Esophagus squamous epithelium (tissue), 5 donors: ENCODE measurements around the gene ADAMTS1. TPM values are rescaled to one million over a fixed set of nuclear protein-coding genes. Genes with fewer than 3 reads are reported as not detected.

Source experiments
- DNase-seq: peaks from one replicate; lab custom pipeline; 2025; lab: John Stamatoyannopoulos, UW
- H3K27ac ChIP-seq, 4 donors: fragments of 200-600 bp; sonication (generic); one replicate each; pipeline ENCODE4 v1.5.1; 2016 to 2019; ENCODE audit warnings: mild to moderate bottlenecking in 1 of 4
- H3K27me3 ChIP-seq, 4 donors: fragments of 200-600 bp; sonication (generic); 1 replicate in 3 of 4; 2 replicates in 1 of 4; pipeline versions ENCODE4 v1.5.1 to v1.6.0; 2017 to 2021; ENCODE audit warnings: antibody characterized with exemption in 1 of 4
- H3K36me3 ChIP-seq, 3 donors: fragments of 200-600 bp; sonication (generic); one replicate each; pipeline ENCODE4 v1.5.1; 2016 to 2019
- H3K4me1 ChIP-seq, 3 donors: fragments of 200-600 bp; sonication (generic); one replicate each; pipeline ENCODE4 v1.5.1; 2017 to 2019
- H3K4me3 ChIP-seq, 4 donors: fragments of 200-600 bp; sonication (generic); 1 replicate in 3 of 4; 2 replicates in 1 of 4; pipeline ENCODE4 v1.5.1; 2016 to 2019; ENCODE audit warnings: mild to moderate bottlenecking in 2 of 4, moderate library complexity in 1 of 4
- H3K9me3 ChIP-seq, 3 donors: fragments of 200-600 bp; sonication (generic); one replicate each; pipeline ENCODE4 v1.5.1; 2016 to 2019
- POLR2A ChIP-seq, 4 donors: fragments of 450-650 bp; IDR thresholded peaks; one replicate each; pipeline ENCODE4 v1.6.1; 2017; ENCODE audit warnings: antibody characterized with exemption in 4 of 4, mild to moderate bottlenecking in 4 of 4, moderate library complexity in 3 of 4
- WGBS, 2 donors: methylation state at CpG; one replicate each; pipeline ENCODE4 v1.1.5; 2018; 5-methylcytosine and 5-hydroxymethylcytosine counted together
- intact Hi-C: fragments of 100-400 bp; cut with DNase I; formaldehyde crosslinking; loops from one replicate; pipeline ENCODE4 v1.15.0; 2022
- total RNA-seq, 4 donors: library from RNA; depleted of rRNA; stranded (reverse); fragments of >200 nt; gene quantifications; one replicate each; pipeline ENCODE4 v1.1.0, GENCODE V29; 2016
- TF ChIP-seq, protein P1 (sequence below), 6 experiments: fragments of 450-650 bp in 4 of 6; fragments of 200-600 bp in 2 of 6; sonication (generic) in 2 of 6; IDR thresholded peaks; one replicate each; pipeline ENCODE4 v1.5.1; 2016 to 2019; ENCODE audit warnings: antibody characterized with exemption in 6 of 6, mild to moderate bottlenecking in 4 of 6, moderate library complexity in 4 of 6
- donor health status: DM: yes; HTN: yes; CAD: no.

Gene ADAMTS1
- total RNA-seq, 4 donors from 2014 or later, result 2.8 to 33.0 (median 19.3) TPM

DNA sequence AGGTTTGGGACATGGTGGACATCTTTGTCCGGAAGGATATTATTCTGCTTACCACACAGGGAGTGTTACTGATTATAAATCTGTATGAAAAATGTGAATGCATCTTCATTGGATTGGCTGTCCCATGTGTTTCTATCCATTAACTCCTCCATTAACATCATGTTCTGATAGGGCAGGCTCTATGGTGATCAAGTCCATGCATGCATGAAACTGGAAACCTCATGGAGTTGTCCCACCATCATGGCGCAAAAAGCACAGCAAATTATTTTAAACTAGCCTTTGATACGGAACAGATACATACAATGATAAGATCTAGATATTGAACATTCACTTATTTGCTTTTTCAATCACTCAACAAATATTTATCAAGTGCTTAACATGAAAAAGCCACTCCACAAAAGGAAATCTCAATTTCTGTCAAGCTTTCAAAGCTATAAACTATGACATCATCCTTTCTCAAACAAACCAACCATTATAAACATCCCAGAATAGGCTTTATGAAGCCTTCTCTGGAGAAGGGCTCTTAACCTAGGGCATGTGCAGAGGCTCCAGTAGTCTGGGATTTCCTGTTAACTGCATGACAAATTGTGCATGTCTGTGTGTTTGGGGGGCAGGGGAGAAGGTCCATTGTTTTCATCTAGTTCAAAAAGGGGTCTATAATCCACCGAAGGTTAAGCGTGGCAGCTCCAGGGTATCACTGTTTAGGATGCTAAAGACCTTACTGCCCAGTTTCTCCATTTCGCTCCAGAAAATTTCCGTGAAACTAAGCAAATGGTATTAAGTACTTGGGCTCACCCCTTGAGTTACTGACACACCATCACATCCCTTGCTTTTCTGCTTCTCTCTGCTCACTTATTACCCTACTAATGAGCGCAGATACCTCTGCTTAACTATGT lies 46.1 kb downstream of the ADAMTS1 start:
- DNase-seq, result no peak
- Histone ChIP-seq H3K27me3 (no peaks in the 10 kb centered on the region), H3K36me3 (no peaks in the 10 kb centered on the region), H3K4me3 (no peak overlapping the region), H3K4me1 (peaks cover 0 to 17% (median 4%) of the 10 kb centered on the region in 3 donors), H3K9me3 (no peaks in the 10 kb centered on the region), H3K27ac (peak overlapping the region in 3 of 4 donors; percentile 39 to 84 (median 83))
- no peak for TF ChIP-seq POLR2A (IDR thresholded peaks at IDR 0.05)
- TF ChIP-seq, protein P1, sequence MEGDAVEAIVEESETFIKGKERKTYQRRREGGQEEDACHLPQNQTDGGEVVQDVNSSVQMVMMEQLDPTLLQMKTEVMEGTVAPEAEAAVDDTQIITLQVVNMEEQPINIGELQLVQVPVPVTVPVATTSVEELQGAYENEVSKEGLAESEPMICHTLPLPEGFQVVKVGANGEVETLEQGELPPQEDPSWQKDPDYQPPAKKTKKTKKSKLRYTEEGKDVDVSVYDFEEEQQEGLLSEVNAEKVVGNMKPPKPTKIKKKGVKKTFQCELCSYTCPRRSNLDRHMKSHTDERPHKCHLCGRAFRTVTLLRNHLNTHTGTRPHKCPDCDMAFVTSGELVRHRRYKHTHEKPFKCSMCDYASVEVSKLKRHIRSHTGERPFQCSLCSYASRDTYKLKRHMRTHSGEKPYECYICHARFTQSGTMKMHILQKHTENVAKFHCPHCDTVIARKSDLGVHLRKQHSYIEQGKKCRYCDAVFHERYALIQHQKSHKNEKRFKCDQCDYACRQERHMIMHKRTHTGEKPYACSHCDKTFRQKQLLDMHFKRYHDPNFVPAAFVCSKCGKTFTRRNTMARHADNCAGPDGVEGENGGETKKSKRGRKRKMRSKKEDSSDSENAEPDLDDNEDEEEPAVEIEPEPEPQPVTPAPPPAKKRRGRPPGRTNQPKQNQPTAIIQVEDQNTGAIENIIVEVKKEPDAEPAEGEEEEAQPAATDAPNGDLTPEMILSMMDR (IDR thresholded peaks at IDR 0.05), result no peak
- WGBS, 2 donors, result 76 to 87% methylated on average over 8 of the region's 8 CpGs
- intact Hi-C loops, result no loop called here

DNA sequence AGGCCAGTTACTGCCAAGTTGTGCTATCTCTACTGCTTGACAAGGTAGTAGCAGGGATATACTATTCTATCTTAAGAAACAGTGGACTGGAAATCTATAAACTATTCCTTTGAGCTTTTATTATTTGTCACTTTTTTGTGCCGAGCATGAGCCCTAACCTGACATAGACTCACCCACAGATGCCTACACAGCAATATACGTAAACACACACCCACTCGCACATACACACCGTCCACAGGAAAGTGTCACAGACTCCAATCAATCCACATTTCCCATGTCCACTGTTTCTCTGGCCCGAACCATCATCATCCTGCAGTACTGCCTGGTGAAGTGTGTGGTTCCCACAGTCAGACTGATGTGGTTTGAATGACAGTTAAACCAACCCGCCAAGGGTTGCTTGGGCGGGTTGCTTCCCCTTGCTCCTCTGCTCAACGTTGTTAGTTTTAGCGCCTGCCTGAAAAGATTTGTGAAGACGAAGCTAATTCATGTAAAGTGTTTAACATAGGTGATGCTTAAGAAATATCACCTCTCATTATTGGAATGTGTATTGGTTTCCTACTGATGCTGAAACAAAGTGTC lies 47.2 kb downstream of the ADAMTS1 start:
- Histone ChIP-seq H3K9me3 (no peaks in the 10 kb centered on the region), H3K4me1 (peaks cover 0 to 17% (median 4%) of the 10 kb centered on the region in 3 donors), H3K27me3 (no peaks in the 10 kb centered on the region), H3K27ac (peak overlapping the region in 2 of 4 donors; percentile 0 to 70), H3K36me3 (no peaks in the 10 kb centered on the region), H3K4me3 (no peak overlapping the region)
- no peak for DNase-seq
- 86 to 94% methylated on average over 10 of the region's 10 CpGs for WGBS, 2 donors
- TF ChIP-seq POLR2A (IDR thresholded peaks at IDR 0.05), result no peak
- TF ChIP-seq, protein P1 (IDR thresholded peaks at IDR 0.05), result no peak
- intact Hi-C loops, result no loop called here

DNA sequence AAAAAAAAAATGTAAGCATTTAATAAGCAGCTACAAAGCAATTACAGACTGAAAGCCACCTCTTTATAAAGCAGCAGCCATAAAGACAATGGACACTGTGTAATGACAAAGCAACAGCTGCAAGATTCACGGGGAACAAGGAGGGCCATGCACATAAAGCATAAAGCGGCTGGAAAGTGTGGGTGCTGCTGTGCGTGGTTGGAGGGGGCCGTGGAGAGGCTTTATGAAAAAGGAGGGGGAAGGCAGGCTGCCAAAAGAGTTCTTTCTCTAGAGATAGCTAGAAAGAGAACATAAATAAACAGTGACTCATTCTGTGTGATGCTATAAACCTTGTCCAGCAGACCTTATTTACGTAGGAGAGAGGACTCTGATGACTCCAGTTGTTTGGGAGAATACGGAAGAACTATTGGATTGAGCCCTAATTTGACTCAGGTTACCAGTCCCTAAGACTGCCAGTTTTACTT lies 49.3 kb downstream of the ADAMTS1 start:
- Histone ChIP-seq H3K27ac (peak overlapping the region in 3 of 4 donors; percentile 54 to 77 (median 73)), H3K27me3 (no peaks in the 10 kb centered on the region), H3K4me3 (no peak overlapping the region), H3K4me1 (peaks cover 0 to 12% (median 4%) of the 10 kb centered on the region in 3 donors), H3K9me3 (no peaks in the 10 kb centered on the region), H3K36me3 (no peaks in the 10 kb centered on the region)
- no peak for DNase-seq
- WGBS, 2 donors, result 21 to 25% methylated on average over 6 of the region's 6 CpGs
- intact Hi-C loops, result no loop called here
- TF ChIP-seq, protein P1 (IDR thresholded peaks at IDR 0.05), result no peak
- no peak for TF ChIP-seq POLR2A (IDR thresholded peaks at IDR 0.05)

DNA sequence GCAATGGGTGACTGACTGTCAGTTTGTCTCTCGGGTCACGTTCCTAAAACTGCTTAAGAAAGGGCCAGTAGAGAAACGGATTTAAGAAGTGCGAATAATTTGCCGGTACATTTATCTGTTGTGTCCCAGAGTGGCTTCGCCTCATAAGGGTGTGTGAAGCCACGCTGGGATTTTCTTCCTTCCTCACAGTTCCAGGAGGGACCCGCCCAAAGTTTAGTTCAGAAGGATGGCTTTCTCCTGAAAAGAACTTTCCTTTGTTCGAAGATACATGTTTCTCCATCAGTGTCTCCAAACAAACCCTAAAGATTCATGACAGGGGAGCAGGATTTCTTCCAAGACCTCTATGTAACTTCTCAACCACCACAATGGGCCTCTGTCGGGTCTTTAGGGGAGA lies 49.8 kb downstream of the ADAMTS1 start:
- Histone ChIP-seq H3K27ac (peak overlapping the region in 3 of 4 donors; percentile 54 to 77 (median 73)), H3K4me1 (peaks cover 0 to 16% (median 4%) of the 10 kb centered on the region in 3 donors), H3K27me3 (no peaks in the 10 kb centered on the region), H3K4me3 (no peak overlapping the region), H3K36me3 (no peaks in the 10 kb centered on the region), H3K9me3 (no peaks in the 10 kb centered on the region)
- 77 to 80% methylated on average over 10 of the region's 10 CpGs for WGBS, 2 donors
- intact Hi-C loops, result no loop called here
- TF ChIP-seq POLR2A (IDR thresholded peaks at IDR 0.05), result no peak
- TF ChIP-seq, protein P1 (IDR thresholded peaks at IDR 0.05), result no peak
- DNase-seq, result no peak
